Stimulated activated CD4-positive, alpha-beta T cell treated with anti-CD3 and anti-CD28 coated beads, Interleukin-1b, Interleukin-23, amount 100 ng/mL, for 48 hours (primary cell): ENCODE results near the gene GSE1.

Source experiments
- DNase-seq: peaks from one replicate; pipeline ENCODE4 v3.0.0-alpha.2; 2020

The GSE1 gene

GRCh38 chr16:85622683-85623082, 9.6 kb downstream of the GSE1 start:
- no peak for DNase-seq

- no peak for DNase-seq
These were observed 10.1 kb downstream of the GSE1 start for GRCh38 chr16:85623250-85623649.

GRCh38 chr16:85623997-85624601, 11.0 kb downstream of the GSE1 start:
- DNase-seq = no peak

GRCh38 chr16:85624646-85625045, 11.5 kb downstream of the GSE1 start:
- DNase-seq = no peak

- no peak for DNase-seq
These were observed 11.9 kb downstream of the GSE1 start for GRCh38 chr16:85625053-85625452.

- DNase-seq = no peak
These were observed 12.5 kb downstream of the GSE1 start for GRCh38 chr16:85625485-85626117.

- no peak for DNase-seq
These were observed 13.3 kb downstream of the GSE1 start for GRCh38 chr16:85626191-85626981.

- no peak for DNase-seq
These were observed 14.0 kb downstream of the GSE1 start for GRCh38 chr16:85627089-85627488.

- no peak for DNase-seq
These were observed 14.6 kb downstream of the GSE1 start for GRCh38 chr16:85627526-85628264.

- no peak for DNase-seq
These were observed 15.1 kb downstream of the GSE1 start for GRCh38 chr16:85628265-85628556.

GRCh38 chr16:85628645-85629044, 15.5 kb downstream of the GSE1 start:
- DNase-seq = no peak

GRCh38 chr16:85629326-85629725, 16.2 kb downstream of the GSE1 start:
- DNase-seq = no peak

GRCh38 chr16:85629853-85630252, 16.7 kb downstream of the GSE1 start:
- DNase-seq = no peak

- DNase-seq = no peak
These were observed 18.1 kb downstream of the GSE1 start for GRCh38 chr16:85631230-85631629.

- DNase-seq = no peak
These were observed 18.8 kb downstream of the GSE1 start for GRCh38 chr16:85631802-85632393.

- DNase-seq = no peak
These were observed 19.8 kb downstream of the GSE1 start for GRCh38 chr16:85632709-85633437.

- no peak for DNase-seq
These were observed 20.3 kb downstream of the GSE1 start for GRCh38 chr16:85633438-85633743.

GRCh38 chr16:85633888-85634287, 20.8 kb downstream of the GSE1 start:
- no peak for DNase-seq

GRCh38 chr16:85634747-85635544, 21.8 kb downstream of the GSE1 start:
- DNase-seq = no peak

- no peak for DNase-seq
These were observed 22.5 kb downstream of the GSE1 start for GRCh38 chr16:85635545-85636140.

- no peak for DNase-seq
These were observed 23.2 kb downstream of the GSE1 start for GRCh38 chr16:85636234-85636812.
